GM19324 (cell line): ENCODE data around the gene DRG1.
"Not testable (repeated sequence)": the region's sequence is repeated elsewhere in the genome, so short reads cannot be mapped to it uniquely, and the experiment has no call there.

Experiments used
- ATAC-seq: cut with Tn5 transposase; IDR thresholded peaks from one replicate; pipeline ENCODE4 v1.9.1; 2021; ENCODE audit warnings: mild to moderate bottlenecking, moderate library complexity; ENCODE audit not compliant: unreplicated experiment, low FRiP score

DRG1 gene, protein sequence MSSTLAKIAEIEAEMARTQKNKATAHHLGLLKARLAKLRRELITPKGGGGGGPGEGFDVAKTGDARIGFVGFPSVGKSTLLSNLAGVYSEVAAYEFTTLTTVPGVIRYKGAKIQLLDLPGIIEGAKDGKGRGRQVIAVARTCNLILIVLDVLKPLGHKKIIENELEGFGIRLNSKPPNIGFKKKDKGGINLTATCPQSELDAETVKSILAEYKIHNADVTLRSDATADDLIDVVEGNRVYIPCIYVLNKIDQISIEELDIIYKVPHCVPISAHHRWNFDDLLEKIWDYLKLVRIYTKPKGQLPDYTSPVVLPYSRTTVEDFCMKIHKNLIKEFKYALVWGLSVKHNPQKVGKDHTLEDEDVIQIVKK

GRCh38 chr22:31399211-31400022 is at the start of gene DRG1:
TSS of gene DRG1 (plus strand) at chr22:31399604. CDS start at chr22:31399684, 80 bp downstream.
- peak; percentile 96 for ATAC-seq

- no peak for ATAC-seq
These were observed 49.4 kb upstream of the DRG1 start for GRCh38 chr22:31349960-31350359.

GRCh38 chr22:31350410-31350863 is 49.0 kb upstream of the DRG1 start:
- no peak for ATAC-seq

GRCh38 chr22:31354515-31354914 is 44.9 kb upstream of the DRG1 start:
- no peak for ATAC-seq

GRCh38 chr22:31360029-31360428 is 39.4 kb upstream of the DRG1 start:
- ATAC-seq, result no peak

GRCh38 chr22:31361743-31362142 is 37.7 kb upstream of the DRG1 start:
- ATAC-seq, result no peak

DNA sequence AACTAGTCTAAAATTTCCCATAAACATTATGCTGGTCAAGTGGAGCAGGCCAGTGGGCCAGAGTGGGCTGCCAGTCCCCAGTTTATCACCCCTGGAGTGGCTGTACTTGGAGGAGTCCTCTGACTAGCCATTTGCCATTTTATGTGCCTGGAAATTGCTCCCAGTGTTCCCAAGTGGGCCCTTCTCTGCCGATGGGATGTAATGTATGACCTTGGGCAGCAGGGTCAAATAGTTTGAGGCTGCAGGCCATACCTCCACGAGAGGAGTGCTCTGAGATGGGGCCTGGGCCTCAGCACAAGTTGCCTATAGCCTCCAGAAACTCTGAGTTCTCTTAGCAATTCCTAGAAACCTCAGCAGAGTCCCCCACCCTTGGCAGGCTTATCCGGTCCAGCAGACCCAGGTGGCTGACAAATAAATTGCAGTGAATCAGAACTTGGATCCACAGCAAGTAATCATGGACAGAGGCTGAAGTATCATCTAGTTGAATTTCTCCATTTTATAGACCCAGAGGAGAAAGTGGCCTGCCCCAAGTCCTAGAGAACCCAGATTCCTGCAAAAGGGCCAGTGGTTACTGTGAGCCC is 35.4 kb upstream of the DRG1 start:
- no peak for ATAC-seq

DNA sequence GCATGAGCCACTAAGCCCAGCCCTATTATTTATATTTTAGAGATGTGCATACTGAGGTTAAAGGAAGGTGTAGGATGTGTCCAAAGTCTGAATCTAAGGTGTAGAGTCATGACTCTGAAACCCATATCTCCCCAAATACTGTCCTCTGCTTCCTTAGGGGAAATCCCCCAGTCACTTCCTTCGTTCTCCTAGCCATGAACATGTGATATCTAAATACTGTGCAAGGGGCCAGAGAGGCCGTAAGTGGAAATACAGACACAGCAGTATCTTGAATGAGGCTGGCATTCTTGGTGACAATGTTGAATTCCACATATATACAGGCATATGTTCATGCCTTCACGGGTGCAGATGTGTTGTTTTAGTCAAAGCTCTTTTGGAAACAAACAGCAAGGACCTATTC is 32.0 kb upstream of the DRG1 start:
- ATAC-seq, result no peak

- ATAC-seq, result no peak
These were observed 21.8 kb upstream of the DRG1 start for GRCh38 chr22:31377612-31378011.

GRCh38 chr22:31378123-31378522 is 21.3 kb upstream of the DRG1 start:
- no peak for ATAC-seq

DNA sequence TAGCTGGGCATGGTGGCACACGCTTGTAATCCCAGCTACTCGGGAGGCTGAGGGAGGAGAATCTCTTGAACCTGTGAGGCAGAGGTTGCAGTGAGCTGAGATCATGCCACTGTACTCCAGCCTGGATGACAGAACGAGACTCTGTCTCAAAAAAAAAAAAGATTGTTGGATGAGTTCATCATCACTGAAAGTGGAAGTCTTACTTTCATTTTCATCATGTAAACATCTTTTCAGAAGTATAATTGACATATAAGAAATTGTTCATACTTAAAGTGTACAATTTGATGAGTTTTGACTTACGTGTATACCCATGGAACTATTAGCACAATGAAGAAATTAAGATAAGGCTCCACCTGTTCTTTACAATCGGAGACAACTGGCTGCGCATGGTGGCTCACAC is 20.8 kb upstream of the DRG1 start:
- ATAC-seq, result not testable (repeated sequence)

DNA sequence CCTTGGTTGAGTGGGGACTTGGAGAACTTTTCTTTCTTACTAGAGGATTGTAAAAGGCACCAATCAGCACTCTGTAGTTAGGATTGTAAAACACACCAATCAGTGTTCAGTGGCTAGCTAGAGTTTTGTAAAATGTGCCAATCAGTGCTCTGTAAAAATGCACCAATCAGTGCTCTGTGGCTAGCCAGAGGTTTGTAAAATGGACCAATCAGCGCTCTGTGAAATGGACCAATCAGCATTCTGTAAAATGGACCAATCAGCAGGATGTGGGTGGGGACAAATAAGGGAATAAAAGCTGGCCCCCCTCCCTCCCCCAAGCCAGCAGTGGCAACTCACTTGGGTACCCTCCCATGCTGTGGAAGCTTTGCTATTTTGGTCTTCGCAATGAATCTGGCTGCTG is 5.5 kb upstream of the DRG1 start:
- ATAC-seq, result no peak

DNA sequence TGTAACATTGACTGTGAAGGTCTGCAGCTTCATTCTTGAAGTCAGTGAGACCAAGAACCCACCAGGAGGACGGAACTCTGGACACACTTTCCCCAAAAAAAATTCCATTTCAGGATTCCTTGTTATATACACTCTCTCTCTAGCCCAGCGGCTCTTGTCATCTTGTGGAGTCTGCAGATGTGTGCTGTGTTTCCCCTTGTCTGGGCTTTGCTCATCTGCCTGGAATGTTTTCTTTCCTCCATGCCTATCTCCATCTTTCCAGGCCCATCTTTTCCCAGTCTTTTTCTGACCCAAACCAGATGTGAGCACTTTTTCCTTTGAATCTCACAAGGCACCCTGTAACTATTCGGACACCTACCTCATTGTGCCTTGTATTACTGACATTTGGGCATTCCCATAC is 5.1 kb upstream of the DRG1 start:
- ATAC-seq, result no peak

- no peak for ATAC-seq
These were observed 1.2 kb upstream of the DRG1 start for GRCh38 chr22:31398231-31398630.

DNA sequence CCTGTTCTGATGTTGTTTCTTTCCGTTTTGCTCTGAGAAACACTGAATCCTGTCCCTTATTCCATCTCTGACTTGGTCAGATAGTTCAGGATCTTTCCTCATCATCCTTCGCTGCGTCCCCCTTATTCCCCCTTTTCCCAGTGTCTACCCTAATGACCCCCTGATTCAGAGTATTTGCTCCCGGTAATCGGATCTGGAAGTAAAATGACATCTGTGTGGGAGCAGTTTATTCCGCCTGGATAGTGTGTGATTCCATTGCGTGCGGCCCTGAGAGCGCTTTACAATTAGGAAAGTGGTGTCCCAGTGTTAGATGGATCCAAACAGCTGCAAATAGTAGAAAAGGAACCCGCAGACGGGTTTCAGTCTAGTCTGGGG is 606 bp downstream of the DRG1 start:
- no peak for ATAC-seq

DNA sequence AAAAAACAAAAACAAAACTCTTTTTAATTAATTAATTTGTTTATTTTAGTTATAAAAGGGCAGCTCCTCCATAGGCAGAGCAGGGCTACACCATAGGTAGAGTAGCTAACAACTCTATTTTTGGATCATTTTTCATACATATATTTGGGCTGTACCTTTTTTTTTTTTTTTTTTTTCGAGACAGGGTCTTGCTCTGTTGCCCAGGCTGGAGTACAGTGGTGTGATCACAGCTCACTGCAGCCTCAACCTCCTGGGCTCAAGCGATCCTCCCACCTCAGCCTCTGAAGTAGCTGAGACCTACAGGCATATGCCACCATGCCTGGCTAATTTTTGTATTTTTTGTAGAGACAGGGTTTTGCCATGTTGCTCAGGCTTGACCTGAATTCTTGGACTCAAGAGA is 2.9 kb downstream of the DRG1 start:
- ATAC-seq, result not testable (repeated sequence)

DNA sequence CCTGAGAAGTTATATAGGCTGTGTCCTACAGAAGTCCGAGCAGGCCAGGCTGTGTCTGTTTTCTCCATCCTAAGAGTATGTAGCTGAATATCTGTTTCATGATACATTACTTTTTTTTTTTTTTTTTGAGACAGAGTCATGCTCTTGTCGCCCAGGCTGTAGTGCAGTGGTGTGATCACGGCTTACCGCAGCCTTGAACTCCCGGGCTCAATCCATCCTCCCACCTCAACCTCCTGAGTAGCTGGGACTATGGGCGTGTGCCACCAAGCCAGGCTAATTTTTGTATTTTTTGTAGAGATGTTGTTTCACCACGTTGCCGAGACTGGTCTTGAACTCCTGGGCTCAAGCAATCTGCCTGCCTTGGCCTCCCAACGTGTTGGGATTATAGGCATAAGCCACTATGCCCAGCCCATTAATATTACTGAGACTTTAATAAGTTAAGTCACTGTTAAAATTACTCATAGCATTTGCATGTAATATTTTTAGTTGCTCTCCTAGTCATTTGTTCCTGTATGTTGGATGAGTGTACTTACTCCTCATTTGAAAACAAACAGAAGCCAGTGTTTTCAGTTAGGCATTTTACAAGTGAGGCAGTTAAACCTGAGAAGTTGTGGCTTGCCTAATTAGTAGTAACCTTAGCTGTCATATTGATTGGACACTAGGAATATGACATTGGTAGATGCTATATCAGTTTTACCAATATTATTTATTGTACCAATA is 26.1 kb downstream of the DRG1 start:
- no peak for ATAC-seq

- no peak for ATAC-seq
These were observed 32.5 kb downstream of the DRG1 start for GRCh38 chr22:31431950-31432349.

GRCh38 chr22:31436132-31436531 is 36.7 kb downstream of the DRG1 start:
- no peak for ATAC-seq

DNA sequence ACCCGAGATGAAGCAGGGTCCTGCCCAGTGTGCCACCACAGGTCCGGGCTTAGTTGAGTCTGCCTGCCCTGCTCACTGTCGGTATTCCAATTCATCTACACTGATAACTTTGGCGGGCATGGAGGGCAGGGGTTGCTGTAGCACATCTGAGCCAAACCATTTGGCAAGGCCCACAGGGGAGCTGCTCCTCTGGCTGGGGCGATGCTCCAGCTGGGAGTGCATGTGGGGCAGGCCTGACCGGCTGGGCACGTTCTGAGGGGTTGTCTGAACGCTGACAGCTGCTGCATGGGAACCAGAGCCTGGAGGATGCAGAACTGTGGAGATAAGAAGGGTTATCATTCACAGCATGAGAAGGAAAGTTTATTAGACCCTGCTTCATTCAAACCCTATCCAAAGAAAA is 40.4 kb downstream of the DRG1 start:
- no peak for ATAC-seq

DNA sequence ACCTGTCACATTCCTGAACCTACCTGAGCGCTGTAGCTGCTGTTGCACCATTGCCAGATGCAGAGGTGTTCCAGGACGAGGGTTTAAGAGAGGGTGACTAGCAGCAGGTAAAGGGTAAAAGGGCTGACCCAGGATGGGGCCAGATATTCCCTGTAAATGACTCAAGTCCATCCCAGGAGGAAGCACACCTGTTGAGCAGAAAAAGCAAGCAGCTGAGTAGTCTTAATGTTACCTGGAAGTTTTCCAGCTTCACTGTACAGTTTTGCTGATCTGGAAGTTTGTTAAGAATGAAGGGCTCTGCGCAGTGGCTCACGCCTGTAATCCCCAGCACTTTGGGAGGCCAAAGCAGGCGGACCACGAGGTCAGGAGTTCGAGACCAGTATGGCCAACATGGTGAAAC is 41.3 kb downstream of the DRG1 start:
- ATAC-seq, result no peak
